ENCODE measurements around the gene CYP4F3. TPM values are rescaled to one million over a fixed set of nuclear protein-coding genes. Genes with fewer than 3 reads are reported as not detected.
A peak's percentile ranks its signal among the peaks of the same experiment; 100 is the strongest.

CYP4F3 gene
- total and polyA plus RNA-seq, 4 experiments from 2014 or later: not detected

GRCh38 chr19:15612342-15612741 lies 28.4 kb upstream of the CYP4F3 start:
- ChIA-PET POLR2A (ENCODE audit: partially characterized antibody) (no interaction called here), CTCF (ENCODE audit: partially characterized antibody) (no interaction called here)
- Histone ChIP-seq H3K4me3 (ENCODE audit: low read length in 2 of 2) (no peak overlapping the region), H3K27ac (ENCODE audit: low read depth, low read length) (no peak overlapping the region), H3K27me3 (ENCODE audit: insufficient read depth, low read length) (no peaks in the 10 kb centered on the region), H3K4me1 (ENCODE audit: insufficient read depth, low read length) (no peaks in the 10 kb centered on the region), H3K9me3 (ENCODE audit: control insufficient read depth in 1 of 2, low read length in 2 of 2) (no peaks in the 10 kb centered on the region), H3K36me3 (ENCODE audit: insufficient read depth, low read length) (no peaks in the 10 kb centered on the region)
- Mint-ChIP-seq H3K4me1 (no peaks in the 10 kb centered on the region), H3K36me3 (no peaks in the 10 kb centered on the region), H3K4me3 (no peak overlapping the region), H3K27ac (no peak overlapping the region), H3K27me3 (peaks cover 5 to 10% of the 10 kb centered on the region in 2 donors), H3K9me3 (no peaks in the 10 kb centered on the region)
- intact Hi-C loops (cut with micrococcal nuclease): no loop called here
- DNase-seq: no peak

GRCh38 chr19:15613338-15613737 lies 27.4 kb upstream of the CYP4F3 start:
- no peaks in the 10 kb centered on the region for H3K36me3 ChIP-seq (ENCODE audit: insufficient read depth, low read length)
- intact Hi-C loops (cut with micrococcal nuclease): no loop called here
- no peaks in the 10 kb centered on the region for H3K27me3 ChIP-seq (ENCODE audit: insufficient read depth, low read length)
- Mint-ChIP-seq H3K27me3 (peaks cover 8 to 9% of the 10 kb centered on the region in 2 donors), H3K4me3 (no peak overlapping the region), H3K9me3 (no peaks in the 10 kb centered on the region), H3K36me3 (no peaks in the 10 kb centered on the region), H3K27ac (no peak overlapping the region), H3K4me1 (no peaks in the 10 kb centered on the region)
- H3K4me3 ChIP-seq (ENCODE audit: low read length in 2 of 2): no peak overlapping the region
- no peaks in the 10 kb centered on the region for H3K9me3 ChIP-seq (ENCODE audit: control insufficient read depth in 1 of 2, low read length in 2 of 2)
- no peak for DNase-seq
- ChIA-PET CTCF (ENCODE audit: partially characterized antibody) (no interaction called here), POLR2A (ENCODE audit: partially characterized antibody) (no interaction called here)
- no peaks in the 10 kb centered on the region for H3K4me1 ChIP-seq (ENCODE audit: insufficient read depth, low read length)
- no peak overlapping the region for H3K27ac ChIP-seq (ENCODE audit: low read depth, low read length)

- Mint-ChIP-seq H3K36me3 (no peaks in the 10 kb centered on the region), H3K4me1 (no peaks in the 10 kb centered on the region), H3K4me3 (no peak within 1 kb of the TSS), H3K9me3 (no peaks in the 10 kb centered on the region), H3K27ac (no peak within 1 kb of the TSS), H3K27me3 (peaks cover 12 to 18% of the 10 kb centered on the region in 2 donors)
- Histone ChIP-seq H3K4me1 (ENCODE audit: insufficient read depth, low read length) (no peaks in the 10 kb centered on the region), H3K27ac (ENCODE audit: low read depth, low read length) (no peak within 1 kb of the TSS), H3K4me3 (ENCODE audit: low read length in 2 of 2) (no peak within 1 kb of the TSS), H3K36me3 (ENCODE audit: insufficient read depth, low read length) (no peaks in the 10 kb centered on the region), H3K27me3 (ENCODE audit: insufficient read depth, low read length) (no peaks in the 10 kb centered on the region), H3K9me3 (ENCODE audit: control insufficient read depth in 1 of 2, low read length in 2 of 2) (no peaks in the 10 kb centered on the region)
- CTCF ChIA-PET (ENCODE audit: partially characterized antibody): interaction anchor here (0.7 kb wide), 1 partner anchor 18 kb away, joined by 3 read pairs; no protein-coding TSS in a partner anchor
- POLR2A ChIA-PET (ENCODE audit: partially characterized antibody): interaction anchor here (0.6 kb wide), 1 partner anchor 260 kb away, joined by 3 read pairs; no protein-coding TSS in a partner anchor
- no peak for DNase-seq
- intact Hi-C loops (cut with micrococcal nuclease): no loop called here
These were observed 26.0 kb upstream of the CYP4F3 start, which contains the start of gene CYP4F8 for GRCh38 chr19:15614507-15615379. TSS of gene CYP4F8 (plus strand) at chr19:15615218. CDS start at chr19:15615617, 399 bp downstream.

- H3K27ac ChIP-seq (ENCODE audit: low read depth, low read length): no peak overlapping the region
- Mint-ChIP-seq H3K27ac (no peak overlapping the region), H3K36me3 (no peaks in the 10 kb centered on the region), H3K4me3 (no peak overlapping the region), H3K9me3 (no peaks in the 10 kb centered on the region), H3K27me3 (peaks cover 14 to 19% of the 10 kb centered on the region in 2 donors), H3K4me1 (no peaks in the 10 kb centered on the region)
- intact Hi-C loops (cut with micrococcal nuclease): no loop called here
- H3K9me3 ChIP-seq (ENCODE audit: control insufficient read depth in 1 of 2, low read length in 2 of 2): no peaks in the 10 kb centered on the region
- no peaks in the 10 kb centered on the region for H3K4me1 ChIP-seq (ENCODE audit: insufficient read depth, low read length)
- no peaks in the 10 kb centered on the region for H3K36me3 ChIP-seq (ENCODE audit: insufficient read depth, low read length)
- CTCF ChIA-PET (ENCODE audit: partially characterized antibody): no interaction called here
- H3K4me3 ChIP-seq (ENCODE audit: low read length in 2 of 2): no peak overlapping the region
- POLR2A ChIA-PET (ENCODE audit: partially characterized antibody): no interaction called here
- DNase-seq: no peak
- H3K27me3 ChIP-seq (ENCODE audit: insufficient read depth, low read length): no peaks in the 10 kb centered on the region
These were observed 25.2 kb upstream of the CYP4F3 start for GRCh38 chr19:15615526-15615925.

- POLR2A ChIA-PET (ENCODE audit: partially characterized antibody): no interaction called here
These were observed 24.5 kb upstream of the CYP4F3 start for GRCh38 chr19:15616183-15616582.

GRCh38 chr19:15616627-15617270 lies 23.9 kb upstream of the CYP4F3 start:
- Histone ChIP-seq H3K27me3 (ENCODE audit: insufficient read depth, low read length) (no peaks in the 10 kb centered on the region), H3K27ac (ENCODE audit: low read depth, low read length) (no peak overlapping the region), H3K36me3 (ENCODE audit: insufficient read depth, low read length) (no peaks in the 10 kb centered on the region), H3K4me3 (ENCODE audit: low read length in 2 of 2) (no peak overlapping the region), H3K9me3 (ENCODE audit: control insufficient read depth in 1 of 2, low read length in 2 of 2) (no peaks in the 10 kb centered on the region), H3K4me1 (ENCODE audit: insufficient read depth, low read length) (no peaks in the 10 kb centered on the region)
- intact Hi-C loops (cut with micrococcal nuclease): no loop called here
- peaks cover 19 to 25% of the 10 kb centered on the region in 2 donors for H3K27me3 Mint-ChIP-seq
- H3K4me1 Mint-ChIP-seq: no peaks in the 10 kb centered on the region
- H3K4me3 Mint-ChIP-seq: no peak overlapping the region
- no peak overlapping the region for H3K27ac Mint-ChIP-seq
- DNase-seq: no peak
- H3K9me3 Mint-ChIP-seq: no peaks in the 10 kb centered on the region
- ChIA-PET POLR2A (ENCODE audit: partially characterized antibody) (no interaction called here), CTCF (ENCODE audit: partially characterized antibody) (no interaction called here)
- no peaks in the 10 kb centered on the region for H3K36me3 Mint-ChIP-seq

More at GRCh38 chr19:15616183-15616582, 24.5 kb upstream of the CYP4F3 start:
- CTCF ChIA-PET (ENCODE audit: partially characterized antibody): no interaction called here
- Histone ChIP-seq H3K36me3 (ENCODE audit: insufficient read depth, low read length) (no peaks in the 10 kb centered on the region), H3K27me3 (ENCODE audit: insufficient read depth, low read length) (no peaks in the 10 kb centered on the region), H3K27ac (ENCODE audit: low read depth, low read length) (no peak overlapping the region), H3K4me3 (ENCODE audit: low read length in 2 of 2) (no peak overlapping the region), H3K9me3 (ENCODE audit: control insufficient read depth in 1 of 2, low read length in 2 of 2) (no peaks in the 10 kb centered on the region), H3K4me1 (ENCODE audit: insufficient read depth, low read length) (no peaks in the 10 kb centered on the region)
- no peaks in the 10 kb centered on the region for H3K36me3 Mint-ChIP-seq
- no peak overlapping the region for H3K4me3 Mint-ChIP-seq
- no peaks in the 10 kb centered on the region for H3K9me3 Mint-ChIP-seq
- no peak for DNase-seq
- no peaks in the 10 kb centered on the region for H3K4me1 Mint-ChIP-seq
- peak overlapping the region in 1 of 7 donors; percentile 45 for H3K27ac Mint-ChIP-seq
- peaks cover 15 to 22% of the 10 kb centered on the region in 2 donors for H3K27me3 Mint-ChIP-seq
- intact Hi-C loops (cut with micrococcal nuclease): no loop called here

GRCh38 chr19:15618321-15618720 lies 22.4 kb upstream of the CYP4F3 start:
- POLR2A ChIA-PET (ENCODE audit: partially characterized antibody): no interaction called here
- intact Hi-C loops (cut with micrococcal nuclease): no loop called here
- DNase-seq: no peak
- Mint-ChIP-seq H3K4me3 (no peak overlapping the region), H3K27ac (no peak overlapping the region), H3K9me3 (no peaks in the 10 kb centered on the region), H3K4me1 (no peaks in the 10 kb centered on the region), H3K36me3 (no peaks in the 10 kb centered on the region), H3K27me3 (peaks cover 27 to 34% of the 10 kb centered on the region in 2 donors)
- CTCF ChIA-PET (ENCODE audit: partially characterized antibody): no interaction called here
- Histone ChIP-seq H3K27me3 (ENCODE audit: insufficient read depth, low read length) (no peaks in the 10 kb centered on the region), H3K9me3 (ENCODE audit: control insufficient read depth in 1 of 2, low read length in 2 of 2) (no peaks in the 10 kb centered on the region), H3K4me1 (ENCODE audit: insufficient read depth, low read length) (no peaks in the 10 kb centered on the region), H3K36me3 (ENCODE audit: insufficient read depth, low read length) (no peaks in the 10 kb centered on the region), H3K27ac (ENCODE audit: low read depth, low read length) (no peak overlapping the region), H3K4me3 (ENCODE audit: low read length in 2 of 2) (no peak overlapping the region)
